NCI-H146 treated with DMSO at 0.1 percent for 48 hours (cell line): ENCODE data around the gene NR3C1.

Experiments
- DNase-seq: peaks from one replicate; lab custom pipeline; 2025; ENCODE audit not compliant: unreplicated experiment; lab: John Stamatoyannopoulos, UW

The NR3C1 gene

GRCh38 chr5:143399616-143400540, 3.6 kb downstream of the NR3C1 start:
- no peak for DNase-seq

- DNase-seq = no peak
Measured at GRCh38 chr5:143398451-143399237, 4.8 kb downstream of the NR3C1 start.

- DNase-seq = no peak
Measured at GRCh38 chr5:143398053-143398355, 5.5 kb downstream of the NR3C1 start.

- DNase-seq = no peak
Measured at GRCh38 chr5:143397302-143398052, 6.0 kb downstream of the NR3C1 start.

- DNase-seq = no peak
Measured at GRCh38 chr5:143396353-143396940, 7.0 kb downstream of the NR3C1 start.

GRCh38 chr5:143395638-143396352, 7.7 kb downstream of the NR3C1 start:
- no peak for DNase-seq

GRCh38 chr5:143393524-143393923, 10.0 kb downstream of the NR3C1 start:
- DNase-seq = no peak

- no peak for DNase-seq
Measured at GRCh38 chr5:143390941-143391340, 12.5 kb downstream of the NR3C1 start.

- no peak for DNase-seq
Measured at GRCh38 chr5:143390258-143390657, 13.2 kb downstream of the NR3C1 start.

GRCh38 chr5:143386725-143387124, 16.8 kb downstream of the NR3C1 start:
- no peak for DNase-seq

GRCh38 chr5:143384865-143385657, 18.4 kb downstream of the NR3C1 start:
- no peak for DNase-seq

- DNase-seq = no peak
Measured at GRCh38 chr5:143383988-143384387, 19.5 kb downstream of the NR3C1 start.

- DNase-seq = no peak
Measured at GRCh38 chr5:143379606-143380005, 23.9 kb downstream of the NR3C1 start.

- DNase-seq = peak; percentile 61
Measured at GRCh38 chr5:143376911-143377813, 26.3 kb downstream of the NR3C1 start.

- DNase-seq = no peak
Measured at GRCh38 chr5:143376195-143376779, 27.2 kb downstream of the NR3C1 start.

- no peak for DNase-seq
Measured at GRCh38 chr5:143374496-143375217, 28.8 kb downstream of the NR3C1 start.

GRCh38 chr5:143373076-143373475, 30.4 kb downstream of the NR3C1 start:
- no peak for DNase-seq
